ENCODE measurements around the gene MRRF. TPM values are rescaled to one million over a fixed set of nuclear protein-coding genes. Genes with fewer than 3 reads are reported as not detected.

MRRF gene
- total RNA-seq, 1 donor from 2014 or later = 35.7 TPM

DNA sequence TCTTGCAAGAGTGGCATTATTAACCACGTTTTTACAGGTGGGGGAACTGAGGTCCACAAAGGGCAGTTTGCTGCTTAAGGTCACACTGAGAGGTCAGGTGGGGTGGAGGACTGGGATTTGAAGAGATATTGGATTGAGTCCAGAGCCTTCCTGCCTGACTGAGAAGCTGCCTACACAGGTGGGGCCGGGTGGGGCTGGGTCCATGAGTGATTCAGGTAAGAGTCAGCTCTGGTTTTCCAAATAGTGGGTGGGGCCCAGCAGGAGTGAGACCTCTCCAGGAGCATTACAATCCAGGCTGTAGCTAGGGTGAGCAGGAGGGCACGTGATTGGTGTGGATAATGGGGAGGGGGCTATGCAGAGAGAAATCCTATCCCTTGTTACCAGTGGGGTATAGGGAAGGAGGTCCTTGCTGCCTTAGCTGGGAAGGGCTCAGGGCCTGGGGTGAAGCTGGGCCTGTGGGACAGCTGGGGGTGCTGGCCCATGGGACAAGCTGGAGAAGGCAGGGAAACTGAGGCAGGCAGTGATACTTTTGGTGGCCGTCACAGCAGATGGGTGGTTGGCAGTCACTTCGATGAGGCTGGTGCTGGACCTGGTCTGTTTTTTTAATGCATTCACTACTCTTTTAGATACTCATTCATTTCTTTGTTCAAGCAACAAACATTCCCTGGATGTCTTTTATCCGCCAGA, 103.2 kb downstream of the MRRF start:
- intact Hi-C loops (cut with DNase I) = no loop called here
- DNase-seq (no peak), ATAC-seq (ENCODE audit: poor library complexity) (no peak)

DNA sequence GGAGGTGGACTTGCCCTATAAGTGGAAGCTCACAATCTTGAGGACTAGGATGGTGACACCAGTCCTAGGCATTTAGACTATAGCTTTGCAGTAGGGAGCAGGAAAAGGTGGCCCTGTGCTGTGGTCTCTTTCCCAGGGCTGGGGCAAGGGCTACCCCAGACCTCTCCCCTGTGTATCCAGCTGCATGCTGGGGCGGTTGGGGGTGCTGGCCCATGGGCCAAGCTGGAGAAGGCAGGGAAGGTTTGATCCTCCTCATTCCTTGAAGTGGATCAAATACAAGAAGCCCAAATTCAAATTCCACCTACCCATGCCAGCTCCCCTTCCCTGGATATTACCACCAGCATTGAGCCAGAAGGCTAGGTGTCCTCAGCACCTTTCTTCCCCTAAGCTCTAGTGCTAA, 104.0 kb downstream of the MRRF start:
- ATAC-seq (ENCODE audit: poor library complexity) = no peak
- intact Hi-C loops (cut with DNase I) = no loop called here
- no peak for DNase-seq

DNA sequence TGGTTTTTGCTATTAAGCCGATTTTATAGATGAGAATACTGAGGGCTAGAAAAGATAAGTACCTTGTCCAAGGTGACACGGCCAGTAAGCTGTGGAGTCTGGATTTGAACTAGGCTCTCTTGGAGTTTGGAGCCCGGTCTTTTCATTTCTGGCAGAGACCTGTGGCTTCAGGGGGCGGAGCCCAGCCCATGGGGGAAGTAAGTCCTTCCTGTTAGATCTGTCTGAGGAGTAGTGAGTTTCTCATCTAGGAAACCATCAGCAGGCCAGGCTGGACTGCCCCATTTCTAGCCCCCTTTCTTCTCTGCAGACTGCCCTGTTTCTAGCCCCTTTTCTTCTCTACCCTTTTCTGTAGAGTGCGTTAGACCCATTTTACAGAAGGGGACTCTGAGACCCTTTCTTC, 105.6 kb downstream of the MRRF start:
- intact Hi-C loops (cut with DNase I) = loop anchor here (10.0 kb wide), 2 partner anchors 84 to 444 kb away; no protein-coding TSS in a partner anchor
- DNase-seq = peak; percentile 68
- ATAC-seq (ENCODE audit: poor library complexity) = no peak

DNA sequence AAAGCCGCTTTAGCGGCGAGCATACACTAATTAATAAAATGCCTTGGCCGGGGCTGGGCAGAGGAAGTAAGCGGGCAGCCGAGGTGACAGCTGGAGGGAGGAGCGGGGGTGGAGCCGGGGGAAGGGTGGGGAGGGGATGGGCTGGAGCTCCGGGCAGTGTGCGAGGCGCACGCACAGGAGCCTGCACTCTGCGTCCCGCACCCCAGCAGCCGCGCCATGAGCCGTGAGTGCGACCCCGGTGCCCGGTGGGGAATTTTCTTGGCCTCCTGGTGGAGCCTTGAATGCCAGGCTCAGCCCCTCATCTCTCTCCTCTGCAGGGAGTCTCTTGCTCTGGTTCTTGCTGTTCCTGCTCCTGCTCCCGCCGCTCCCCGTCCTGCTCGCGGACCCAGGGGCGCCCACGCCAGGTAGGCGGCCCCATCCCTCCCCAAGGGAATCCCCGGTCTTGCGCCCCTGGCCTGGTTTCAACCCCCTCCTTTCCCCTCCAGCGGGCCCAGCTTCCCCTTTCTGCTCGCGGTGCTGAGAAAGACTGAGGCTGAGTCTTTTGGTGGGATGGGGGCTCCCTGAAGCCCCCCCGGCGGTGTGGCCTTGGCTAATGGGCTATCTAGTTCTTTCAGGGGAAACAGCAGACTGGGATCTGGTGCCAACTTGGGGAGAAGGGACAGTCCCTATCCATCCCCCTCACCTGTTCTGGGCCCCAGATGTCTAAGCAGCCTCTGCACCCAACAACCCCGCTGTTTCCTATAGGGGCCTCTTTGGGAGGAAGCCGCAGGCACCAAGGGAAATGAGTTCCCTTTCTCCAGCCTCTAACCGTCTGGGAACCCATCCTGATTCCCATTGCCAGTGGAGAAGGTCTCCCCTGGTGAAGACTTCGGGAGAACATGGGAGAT, 106.4 kb downstream of the MRRF start, which contains the start of gene PTGS1:
Gene PTGS1 (plus strand): TSS at position 156 of the 887 bp plus-strand sequence. CDS start 61 bp downstream, at position 217.
- peak; percentile 75 for DNase-seq
- peak; percentile 69 for ATAC-seq (ENCODE audit: poor library complexity)
- intact Hi-C loops (cut with DNase I) = loop anchor here (10.0 kb wide), 2 partner anchors 84 to 444 kb away; no protein-coding TSS in a partner anchor

DNA sequence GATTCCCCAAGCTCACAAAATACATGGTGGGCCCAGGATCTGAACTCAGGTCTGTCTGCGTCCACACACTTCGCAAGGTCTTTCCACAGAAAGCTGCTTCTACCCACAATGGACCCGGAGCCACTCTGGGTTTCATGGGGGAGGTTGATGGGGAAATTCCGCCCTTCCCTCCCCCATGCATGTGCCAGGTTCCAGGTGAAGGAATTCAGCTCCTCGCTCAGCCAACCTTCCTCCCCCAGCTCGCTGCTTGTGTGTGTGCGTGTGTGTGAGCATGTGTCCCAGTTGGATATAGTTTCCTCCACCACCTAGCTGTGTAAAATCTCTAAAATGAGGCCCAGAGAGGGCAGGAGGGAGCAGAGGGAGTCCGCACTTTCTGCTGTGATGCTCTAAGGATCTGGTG, 107.2 kb downstream of the MRRF start:
- intact Hi-C loops (cut with DNase I) = loop anchor here (10.0 kb wide), 2 partner anchors 83 to 443 kb away; no protein-coding TSS in a partner anchor
- DNase-seq (no peak), ATAC-seq (ENCODE audit: poor library complexity) (no peak)

DNA sequence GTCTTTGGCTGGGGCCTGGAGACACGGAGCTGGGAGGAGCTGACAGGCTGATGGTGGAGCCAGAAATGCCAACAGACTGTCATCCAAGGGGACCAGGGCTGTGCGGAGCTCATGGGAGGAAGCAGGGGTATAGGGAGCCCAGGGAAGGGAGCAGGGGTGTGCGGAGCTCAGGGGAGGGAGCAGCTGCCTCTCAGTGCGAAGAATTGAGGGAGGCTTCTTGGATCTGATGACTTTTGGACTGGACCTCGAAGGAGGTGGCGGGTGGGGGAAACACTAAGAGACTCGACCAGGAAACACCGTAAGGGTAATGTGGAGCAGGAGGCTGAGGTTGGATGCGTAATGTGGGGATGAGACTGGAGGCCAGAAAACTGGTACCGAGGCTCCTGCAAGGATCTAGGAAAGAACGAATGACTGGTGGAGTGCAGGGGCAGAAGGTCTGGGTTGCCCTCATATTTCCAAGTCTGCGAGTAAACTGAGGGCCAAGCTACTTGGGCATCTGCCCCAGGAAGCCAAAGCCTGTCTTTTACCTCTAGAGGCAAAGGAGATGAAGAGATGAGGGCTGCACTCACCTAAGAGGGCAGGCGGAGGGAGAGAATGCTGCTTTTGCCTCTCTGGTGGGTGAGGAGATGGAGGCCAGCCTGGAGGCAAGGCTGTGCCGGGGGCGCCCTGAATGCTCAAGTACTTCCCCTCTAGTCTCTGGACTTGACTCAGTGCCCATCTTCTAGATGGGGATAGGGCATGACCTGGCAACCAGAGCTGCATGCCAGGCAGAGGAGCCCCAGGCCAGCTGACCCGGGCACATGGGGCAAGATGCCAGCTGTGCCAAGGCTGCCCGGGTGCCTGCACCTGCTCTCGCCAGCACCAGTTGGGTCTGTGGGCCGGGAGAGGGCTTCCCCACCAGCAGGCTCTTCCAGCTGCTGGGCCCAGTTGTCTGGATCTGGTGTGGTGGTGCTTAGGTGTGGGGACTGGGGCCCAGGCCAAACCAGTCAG, 108.5 kb downstream of the MRRF start:
- intact Hi-C loops (cut with DNase I) = loop anchor here (10.0 kb wide), 2 partner anchors 82 to 442 kb away; no protein-coding TSS in a partner anchor
- no peak for ATAC-seq (ENCODE audit: poor library complexity)
- DNase-seq = no peak

DNA sequence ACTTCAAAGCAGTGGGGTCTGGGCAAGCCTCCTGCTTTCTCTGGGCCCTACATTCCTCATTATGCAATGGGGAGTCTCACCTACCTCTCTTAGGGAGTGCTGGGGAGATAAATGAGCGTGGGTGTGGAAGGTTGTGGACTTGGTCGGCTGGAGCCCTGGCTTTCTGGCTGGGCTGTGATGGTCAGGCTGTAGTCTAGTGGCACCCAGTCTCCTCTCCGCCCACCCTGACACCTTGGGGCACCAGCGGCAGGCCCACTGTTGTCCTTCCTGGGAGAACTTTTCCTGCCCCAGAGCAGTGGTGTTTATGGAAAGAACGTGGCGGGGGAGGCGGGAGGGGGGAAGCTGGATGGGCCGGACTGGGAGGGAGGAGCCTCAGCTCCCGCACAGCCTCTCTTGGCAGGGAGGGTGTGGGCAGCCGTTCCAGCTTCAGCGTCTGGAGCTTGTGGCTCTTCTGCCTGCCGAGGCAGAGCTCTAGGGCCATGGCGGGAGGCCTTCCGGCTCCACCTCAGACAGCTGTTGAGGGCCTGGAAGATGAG, 110.3 kb downstream of the MRRF start:
- ATAC-seq (ENCODE audit: poor library complexity) = peak; percentile 93
- intact Hi-C loops (cut with DNase I) = loop anchor here (10.0 kb wide), 2 partner anchors 80 to 440 kb away; no protein-coding TSS in a partner anchor
- peak; percentile 87 for DNase-seq

DNA sequence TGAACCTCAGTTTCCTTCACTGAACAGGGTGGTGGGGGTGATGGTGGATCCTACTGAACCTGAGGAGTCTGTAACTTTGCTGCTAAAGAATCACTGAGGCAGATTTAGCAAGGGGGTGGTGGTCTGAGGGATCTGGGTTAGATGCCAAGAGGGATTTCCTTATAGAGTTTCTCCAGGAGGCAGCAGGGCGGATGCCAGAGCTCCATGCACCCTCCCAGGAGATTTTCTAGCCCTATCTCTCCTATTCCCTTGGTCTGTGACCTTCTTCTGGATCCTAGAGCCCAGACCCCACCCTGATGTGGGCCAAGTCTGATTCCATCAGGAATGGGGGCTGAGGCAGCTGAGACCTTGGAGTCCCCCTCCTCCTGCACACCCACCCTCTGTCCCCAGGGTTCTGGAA, 112.1 kb downstream of the MRRF start:
- DNase-seq (no peak), ATAC-seq (ENCODE audit: poor library complexity) (no peak)
- intact Hi-C loops (cut with DNase I) = loop anchor here (10.0 kb wide), 2 partner anchors 78 to 438 kb away; no protein-coding TSS in a partner anchor

DNA sequence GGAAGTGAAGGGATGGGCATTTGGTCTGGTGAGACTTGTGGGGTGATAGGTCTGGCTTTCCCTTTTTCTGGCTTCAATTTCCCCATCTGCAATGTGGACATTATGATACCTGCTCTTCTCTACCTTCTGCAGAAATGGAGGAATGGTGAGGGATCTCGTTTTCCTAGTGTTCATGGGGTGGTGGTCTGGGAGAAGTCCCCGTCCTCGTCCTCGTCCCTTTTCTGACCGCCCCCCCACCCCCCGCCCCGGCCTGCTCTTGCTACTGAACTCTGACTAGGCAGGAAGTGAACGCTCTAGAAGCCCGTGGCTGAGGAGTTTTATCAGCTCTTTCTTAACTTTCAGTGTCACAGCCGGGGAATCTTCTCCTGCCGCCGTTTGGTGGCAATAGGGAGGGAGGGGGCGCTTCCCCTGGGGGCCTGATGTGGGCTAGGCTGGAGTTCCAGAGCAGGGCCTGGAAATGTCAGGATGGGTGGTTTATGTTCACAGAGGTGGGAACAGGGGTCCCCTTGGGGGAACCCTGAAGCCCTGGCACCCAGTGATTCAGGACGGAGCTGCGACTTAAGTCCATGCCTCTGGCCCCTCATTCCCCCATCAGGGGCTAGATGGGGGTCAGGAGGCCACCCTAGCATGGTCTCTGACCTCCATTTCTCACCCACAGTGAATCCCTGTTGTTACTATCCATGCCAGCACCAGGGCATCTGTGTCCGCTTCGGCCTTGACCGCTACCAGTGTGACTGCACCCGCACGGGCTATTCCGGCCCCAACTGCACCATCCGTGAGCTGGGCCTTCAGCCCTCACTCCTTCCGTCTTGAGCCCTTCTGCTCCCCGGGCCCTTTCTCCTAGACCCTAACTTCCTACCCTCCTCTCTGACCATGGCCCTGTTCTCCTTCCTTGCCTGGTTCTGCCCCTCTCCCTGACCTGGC, 112.8 kb downstream of the MRRF start:
- ATAC-seq (ENCODE audit: poor library complexity) = no peak
- no peak for DNase-seq
- intact Hi-C loops (cut with DNase I) = loop anchor here (10.0 kb wide), 2 partner anchors 77 to 437 kb away; no protein-coding TSS in a partner anchor

DNA sequence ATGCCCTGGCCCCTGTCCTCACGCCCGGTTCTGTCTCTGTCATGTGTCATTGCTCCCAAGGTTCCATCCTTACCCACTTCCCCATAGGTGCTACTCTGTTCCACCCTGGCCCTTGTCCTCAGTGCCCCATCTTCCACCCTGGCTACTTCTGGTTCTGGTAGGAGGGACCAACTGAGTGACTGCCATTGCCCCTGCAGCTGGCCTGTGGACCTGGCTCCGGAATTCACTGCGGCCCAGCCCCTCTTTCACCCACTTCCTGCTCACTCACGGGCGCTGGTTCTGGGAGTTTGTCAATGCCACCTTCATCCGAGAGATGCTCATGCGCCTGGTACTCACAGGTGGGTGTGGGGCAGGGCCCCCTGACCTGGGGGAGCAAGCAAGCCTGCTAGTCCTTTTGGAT, 113.6 kb downstream of the MRRF start:
- intact Hi-C loops (cut with DNase I) = loop anchor here (10.0 kb wide), 2 partner anchors 77 to 437 kb away; no protein-coding TSS in a partner anchor
- DNase-seq (no peak), ATAC-seq (ENCODE audit: poor library complexity) (no peak)

DNA sequence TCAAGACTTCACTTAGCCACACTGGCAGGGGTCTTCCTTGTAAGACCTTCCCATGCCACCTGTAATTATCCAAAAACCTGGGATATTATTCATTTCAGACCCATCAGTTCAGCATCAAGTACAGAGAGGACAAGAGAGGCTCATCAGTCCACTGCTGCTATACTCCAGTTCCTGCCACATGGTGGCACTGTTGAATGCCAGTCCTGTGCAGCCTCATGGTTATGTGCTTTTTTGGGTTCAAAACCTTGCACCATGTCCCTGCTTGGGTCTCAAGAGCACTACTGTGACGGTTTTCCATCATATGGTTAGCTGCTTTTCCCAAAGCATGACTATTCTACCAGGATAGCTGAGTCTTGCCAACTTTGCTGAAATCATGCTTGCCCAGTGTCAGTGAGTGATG, 114.7 kb downstream of the MRRF start:
- intact Hi-C loops (cut with DNase I) = loop anchor here (10.0 kb wide), 2 partner anchors 75 to 435 kb away; no protein-coding TSS in a partner anchor
- ATAC-seq (ENCODE audit: poor library complexity) (no peak), DNase-seq (no peak)

DNA sequence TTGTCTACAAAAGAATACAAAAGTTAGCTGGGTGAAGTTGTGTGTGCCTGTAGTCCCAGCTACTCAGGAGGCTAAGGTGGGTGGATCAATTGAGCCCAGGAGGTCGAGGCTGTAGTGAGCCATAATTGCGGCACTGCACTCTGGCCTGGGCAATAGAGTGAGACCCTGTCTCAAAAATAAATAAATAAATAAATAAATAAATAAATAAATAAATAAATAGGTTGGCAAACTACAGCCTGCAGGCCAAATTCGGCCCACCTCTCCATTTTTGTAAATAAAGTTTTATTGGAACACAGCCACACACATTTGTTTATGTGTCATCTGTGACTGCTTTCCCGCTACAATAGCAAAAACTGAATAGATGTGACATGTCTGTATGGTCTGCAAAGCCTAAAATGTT, 115.6 kb downstream of the MRRF start:
- DNase-seq = no peak

More for the DNA sequence above, 115.6 kb downstream of the MRRF start:
- intact Hi-C loops (cut with DNase I) = no loop called here
- no peak for ATAC-seq (ENCODE audit: poor library complexity)

Other genes starting within 250 kb of the MRRF start
- gene TTLL11, start 171.6 kb upstream of the MRRF start, total RNA-seq = 5.0 TPM
- 294 TPM for gene NDUFA8, start 105.1 kb upstream of the MRRF start, total RNA-seq
- gene MORN5, start 105.0 kb upstream of the MRRF start, total RNA-seq = not detected
- 3.4 TPM for gene LHX6, start 35.9 kb upstream of the MRRF start, total RNA-seq
- gene RBM18, start within 50 bp of the MRRF start, total RNA-seq = 37.3 TPM
- 4.0 TPM for gene PTGS1, start 106.1 kb downstream of the MRRF start, total RNA-seq
- not detected for gene OR1J1, start 213.0 kb downstream of the MRRF start, total RNA-seq
- gene OR1J2, start 245.9 kb downstream of the MRRF start, total RNA-seq = not detected